ENCODE results near the gene LRRN1. TPM values are rescaled to one million over a fixed set of nuclear protein-coding genes. Genes with fewer than 3 reads are reported as not detected.

The LRRN1 gene
- total and polyA plus RNA-seq, 9 of the 15 experiments (the other 6 are each of a cell fraction or from before 2014, with no cell fraction given) = 0.11 TPM; not detected in 8

GRCh38 chr3:3875491-3875890 is 76.3 kb downstream of the LRRN1 start:
- Histone ChIP-seq H3K4me3 (no peak overlapping the region), H3K27me3 (ENCODE audit: control insufficient read depth in 2 of 2, insufficient read depth in 2 of 2, low read length in 2 of 2) (no peaks in the 10 kb centered on the region), H3K4me2 (ENCODE audit: insufficient read depth, low read length) (no peak overlapping the region), H3K4me1 (replicated peaks in 1 of 2; ENCODE audit: control insufficient read depth in 2 of 2, insufficient read depth in 2 of 2, low read length in 2 of 2) (no peaks in the 10 kb centered on the region), H4K20me1 (replicated peaks; ENCODE audit: control insufficient read depth, insufficient read depth, low read length) (no peaks in the 10 kb centered on the region), H2AFZ (ENCODE audit: low read depth, low read length) (no peak overlapping the region), H3K9me3 (replicated peaks; ENCODE audit: control insufficient read depth, insufficient read depth, low read depth, low read length) (no peaks in the 10 kb centered on the region), H3K36me3 (ENCODE audit: control insufficient read depth, insufficient read depth, low read length) (no peaks in the 10 kb centered on the region), H3K9me1 (ENCODE audit: control insufficient read depth, insufficient read depth, low read length) (no peaks in the 10 kb centered on the region), H3K9ac (ENCODE audit: insufficient read depth in 1 of 2, low read depth in 2 of 2, low read length in 2 of 2) (no peak overlapping the region), H3K79me2 (ENCODE audit: control insufficient read depth, insufficient read depth, low read length) (no peaks in the 10 kb centered on the region), H3K27ac (ENCODE audit: extremely low read depth, low read depth, low read length) (no peak overlapping the region)
- intact Hi-C loops (cut with micrococcal nuclease) = no loop called here
- WGBS (ENCODE audit: insufficient coverage, low coverage, missing lambda C conversion rate) = under 1% methylated on average over 8 of the region's 8 CpGs
- no peak for FAIRE-seq
- TF ChIP-seq ZNF347 (CRISPR knock-in tag; IDR thresholded peaks at IDR 0.05; ENCODE audit: low read depth) = no peak
- no peak for TF ChIP-seq HOXB6 (CRISPR knock-in tag; IDR thresholded peaks at IDR 0.05; ENCODE audit: borderline replicate concordance)
- no peak for TF ChIP-seq NCOA2 (IDR thresholded peaks at IDR 0.05; ENCODE audit: partially characterized antibody in 2 of 2)
- no peak for TF ChIP-seq MXI1 (IDR thresholded peaks at IDR 0.05; ENCODE audit: low read depth, low read length)
- TF ChIP-seq OTX1 (CRISPR knock-in tag; IDR thresholded peaks at IDR 0.05) = no peak
- BruUV-seq (replicated peaks) = no TSS peak
- ChIA-PET CTCF (ENCODE audit: low intra/inter-chr PET ratio) (no interaction called here), POLR2A (no interaction called here)
- ATAC-seq = no peak
- in situ Hi-C loops (cut with MboI) = no loop called here
- DNase-seq (ENCODE audit: extremely low read depth in 1 of 4, low spot score in 3 of 4) = no peak

GRCh38 chr3:3881050-3881449 is 81.8 kb downstream of the LRRN1 start:
- H3K4me3 ChIP-seq = no peak overlapping the region
- H3K79me2 ChIP-seq (ENCODE audit: control insufficient read depth, insufficient read depth, low read length) = no peaks in the 10 kb centered on the region
- intact Hi-C loops (cut with micrococcal nuclease) (no loop called here), in situ Hi-C loops (cut with MboI) (no loop called here)
- BruUV-seq (replicated peaks) = no TSS peak
- no peaks in the 10 kb centered on the region for H4K20me1 ChIP-seq (replicated peaks; ENCODE audit: control insufficient read depth, insufficient read depth, low read length)
- no peaks in the 10 kb centered on the region for H3K9me1 ChIP-seq (ENCODE audit: control insufficient read depth, insufficient read depth, low read length)
- H3K9ac ChIP-seq (ENCODE audit: insufficient read depth in 1 of 2, low read depth in 2 of 2, low read length in 2 of 2) = no peak overlapping the region
- H3K4me1 ChIP-seq (replicated peaks in 1 of 2; ENCODE audit: control insufficient read depth in 2 of 2, insufficient read depth in 2 of 2, low read length in 2 of 2) = no peaks in the 10 kb centered on the region
- no peaks in the 10 kb centered on the region for H3K9me3 ChIP-seq (replicated peaks; ENCODE audit: control insufficient read depth, insufficient read depth, low read depth, low read length)
- WGBS (ENCODE audit: insufficient coverage, low coverage, missing lambda C conversion rate) = 3% methylated on average over 7 of the region's 7 CpGs
- no peaks in the 10 kb centered on the region for H3K36me3 ChIP-seq (ENCODE audit: control insufficient read depth, insufficient read depth, low read length)
- H3K4me2 ChIP-seq (ENCODE audit: insufficient read depth, low read length) = no peak overlapping the region
- no peak for DNase-seq (ENCODE audit: extremely low read depth in 1 of 4, low spot score in 3 of 4)
- FAIRE-seq = no peak
- CTCF ChIA-PET (ENCODE audit: low intra/inter-chr PET ratio) = no interaction called here
- H3K27me3 ChIP-seq (ENCODE audit: control insufficient read depth in 2 of 2, insufficient read depth in 2 of 2, low read length in 2 of 2) = no peaks in the 10 kb centered on the region
- no peak overlapping the region for H3K27ac ChIP-seq (ENCODE audit: extremely low read depth, low read depth, low read length)
- no peak overlapping the region for H2AFZ ChIP-seq (ENCODE audit: low read depth, low read length)
- ATAC-seq = no peak
- POLR2A ChIA-PET = no interaction called here
- TF ChIP-seq JUNB (CRISPR knock-in tag; conservative IDR thresholded peaks at IDR 0.05) = no peak
